Measurements from ENCODE around the gene MRPS14. TPM values are rescaled to one million over a fixed set of nuclear protein-coding genes. Genes with fewer than 3 reads are reported as not detected.

Gene MRPS14
- total and polyA plus RNA-seq, 2 of the 4 experiments (the other 2 are of a cell fraction) = 22.0 to 23.1 TPM

GRCh38 chr1:175045519-175045918, 22.3 kb upstream of the MRPS14 start:
- Histone ChIP-seq H3K9me3 (ENCODE audit: control insufficient read depth, insufficient read depth, low read length) (no peaks in the 10 kb centered on the region), H2BK20ac (ENCODE audit: low read depth, low read length) (no peak overlapping the region), H3K4me1 (ENCODE audit: control insufficient read depth, insufficient read depth, low read length) (no peaks in the 10 kb centered on the region), H2BK15ac (ENCODE audit: low read depth, low read length) (no peak overlapping the region), H3K9ac (ENCODE audit: low read depth, low read length) (no peak overlapping the region), H3K4ac (ENCODE audit: low read depth, low read length) (no peak overlapping the region), H2AK9ac (replicated peaks; ENCODE audit: low read depth, low read length, poor library complexity) (no peak overlapping the region), H3K56ac (ENCODE audit: extremely low read depth, insufficient read depth, low read length) (no peak overlapping the region), H4K8ac (ENCODE audit: low read depth in 2 of 2, low read length in 2 of 2) (no peak overlapping the region), H2AK5ac (ENCODE audit: low read depth, low read length) (no peak overlapping the region), H4K91ac (ENCODE audit: insufficient read depth, low read depth, low read length) (no peak overlapping the region), H3K18ac (ENCODE audit: low read depth, low read length) (no peak overlapping the region), H4K5ac (ENCODE audit: low read depth, low read length) (no peak overlapping the region), H3K14ac (replicated peaks; ENCODE audit: low read depth, low read length) (no peak overlapping the region), H3K36me3 (ENCODE audit: control insufficient read depth, insufficient read depth, low read length) (no peaks in the 10 kb centered on the region), H2BK120ac (ENCODE audit: low read depth, low read length) (no peak overlapping the region), H3K4me2 (ENCODE audit: low read depth, low read length) (no peak overlapping the region), H3K9me1 (ENCODE audit: insufficient read depth, low read length) (no peaks in the 10 kb centered on the region), H3K27ac (ENCODE audit: insufficient read depth, low read length) (no peak overlapping the region), H3K27me3 (ENCODE audit: control insufficient read depth, insufficient read depth, low read length) (no peaks in the 10 kb centered on the region), H4K20me1 (ENCODE audit: insufficient read depth, low read length) (no peaks in the 10 kb centered on the region), H3K23ac (ENCODE audit: low read depth, low read length) (no peak overlapping the region), H2BK5ac (ENCODE audit: low read depth, low read length, poor library complexity, severe bottlenecking) (no peak overlapping the region), H2AFZ (replicated peaks; ENCODE audit: low read length, poor library complexity) (no peak overlapping the region), H3K79me1 (ENCODE audit: low read depth in 1 of 2, low read length in 2 of 2) (no peaks in the 10 kb centered on the region), H3K4me3 (ENCODE audit: insufficient read depth, low read depth, low read length) (no peak overlapping the region)
- dilution Hi-C loops (cut with HindIII; ENCODE audit: low sequenced_read_pairs, unreplicated experiment) = no loop called here
- DNase-seq = no peak
- TF ChIP-seq RAD21 (IDR thresholded peaks at IDR 0.05; ENCODE audit: low read length) = no peak
- no peak for TF ChIP-seq ELK1 (IDR thresholded peaks at IDR 0.05; ENCODE audit: borderline replicate concordance, low read depth, low read length)
- TF ChIP-seq USF2 (IDR thresholded peaks at IDR 0.05; ENCODE audit: low read depth, low read length) = no peak
- ATAC-seq (ENCODE audit: low read depth) = no peak
- CTCF ChIA-PET = no interaction called here
- no TSS peak for BruUV-seq (replicated peaks)
- in situ Hi-C loops (cut with MboI; ENCODE audit: low sequenced_read_pairs) = no loop called here
- POLR2A ChIA-PET (ENCODE audit: unreplicated experiment) = no interaction called here
- intact Hi-C loops (cut with micrococcal nuclease) = no loop called here
- WGBS, 2 experiments (ENCODE audit: extremely low coverage in 2 of 2, insufficient read length in 1 of 2) = 89% methylated on average over 3 of the region's 32 CpGs; no CpG with 5 or more reads in 1 of the 2 experiments

Data from IMR-90 (cell line).